Stimulated activated CD4-positive, alpha-beta T cell treated with anti-CD3 and anti-CD28 coated beads, TNF-alpha, amount 100 ng/mL, for 24 hours (primary cell): ENCODE results near the gene WNT7B.

Source experiments
- DNase-seq, 3 experiments: peaks; one replicate each; pipeline ENCODE4 v3.0.0-alpha.2; 2020; ENCODE audit warnings: low read depth in 3 of 3

WNT7B gene

GRCh38 chr22:45889093-45889538, 87.8 kb downstream of the WNT7B start:
- no peak for DNase-seq

DNA sequence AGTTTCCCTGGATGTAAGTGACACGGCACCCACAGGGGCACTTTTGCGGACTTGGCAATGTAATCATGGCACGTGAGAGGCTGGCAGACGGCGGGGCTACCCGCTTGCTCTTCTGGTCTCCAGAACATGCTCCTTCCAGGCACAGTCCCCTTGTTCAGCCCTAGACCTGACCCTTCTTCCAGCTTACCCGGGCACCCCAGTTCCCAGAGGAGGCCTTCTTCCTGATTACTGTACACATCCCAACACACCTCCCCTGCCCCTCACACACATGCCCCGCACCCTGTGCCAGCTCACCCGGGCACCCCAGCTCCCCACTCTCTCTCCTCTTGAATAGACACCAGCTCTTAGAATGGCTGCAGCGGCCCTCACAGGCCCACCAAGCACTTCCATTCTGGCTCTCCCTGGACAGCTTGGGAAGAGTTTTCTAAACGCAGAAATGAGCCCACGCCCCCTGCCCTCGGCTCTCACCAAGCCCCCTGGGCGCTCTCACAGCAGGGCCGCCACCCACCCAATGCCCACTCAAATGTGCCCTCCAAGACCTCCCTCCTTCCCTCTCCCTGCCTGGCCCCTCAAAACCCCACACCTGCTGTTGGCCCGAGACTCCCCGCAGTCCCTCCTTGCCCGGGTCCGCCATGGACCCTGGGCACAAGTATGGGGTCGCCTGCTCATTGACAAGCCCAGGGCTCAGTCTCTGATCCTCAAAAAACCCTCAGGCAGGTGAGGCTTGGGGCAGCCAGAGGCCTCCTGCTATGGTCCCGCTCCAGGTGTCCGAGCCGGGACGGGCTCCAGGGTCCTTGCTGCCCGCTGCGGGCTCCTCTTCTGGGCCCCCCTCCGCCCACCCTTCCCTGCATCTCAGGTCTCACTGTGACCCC, 88.5 kb downstream of the WNT7B start:
- DNase-seq, result no peak

DNA sequence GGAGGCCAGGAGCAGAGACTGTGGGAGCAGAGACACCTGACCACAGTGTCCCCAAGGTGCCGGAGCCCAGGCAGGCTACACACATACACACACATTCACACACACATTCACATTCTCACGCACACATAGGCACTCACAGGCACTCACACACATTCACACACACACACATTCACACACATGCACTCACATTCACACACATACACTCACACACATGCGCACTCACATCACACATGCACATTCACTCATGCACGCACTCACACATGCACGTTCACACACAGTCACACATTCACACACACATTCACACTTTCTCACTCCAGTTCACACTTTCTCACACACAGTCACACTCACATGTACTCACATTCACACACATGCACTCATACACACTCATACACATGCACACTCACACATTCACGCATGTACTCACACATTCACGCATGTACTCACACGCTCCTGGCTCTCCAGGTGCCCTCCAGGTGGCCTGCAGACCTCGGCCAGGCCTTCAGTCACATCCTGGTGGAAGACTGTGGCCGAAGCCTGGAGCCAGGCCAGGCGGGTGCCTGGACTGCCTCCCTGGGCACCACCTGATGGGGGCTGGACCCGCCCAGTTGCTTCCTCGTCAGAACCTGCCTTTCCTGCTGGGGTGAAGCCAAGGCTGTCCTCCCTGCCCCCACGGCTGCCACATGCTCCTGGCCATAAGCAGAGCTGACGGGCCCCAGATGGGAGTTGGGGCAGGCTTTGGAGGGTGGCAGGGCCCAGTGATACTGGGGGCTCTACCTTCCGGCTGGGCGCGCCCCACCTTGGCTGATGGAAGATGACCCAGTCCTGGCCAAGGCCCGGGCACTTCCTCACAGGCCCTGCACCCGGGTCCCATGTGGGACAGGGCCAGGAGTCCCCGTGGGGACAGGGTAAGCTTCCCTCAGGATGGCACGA, 89.5 kb downstream of the WNT7B start:
- DNase-seq, result no peak

GRCh38 chr22:45886540-45886939, 90.4 kb downstream of the WNT7B start:
- no peak for DNase-seq

GRCh38 chr22:45885941-45886395, 91.0 kb downstream of the WNT7B start:
- DNase-seq, result no peak

GRCh38 chr22:45885171-45885840, 91.7 kb downstream of the WNT7B start:
- no peak for DNase-seq

DNA sequence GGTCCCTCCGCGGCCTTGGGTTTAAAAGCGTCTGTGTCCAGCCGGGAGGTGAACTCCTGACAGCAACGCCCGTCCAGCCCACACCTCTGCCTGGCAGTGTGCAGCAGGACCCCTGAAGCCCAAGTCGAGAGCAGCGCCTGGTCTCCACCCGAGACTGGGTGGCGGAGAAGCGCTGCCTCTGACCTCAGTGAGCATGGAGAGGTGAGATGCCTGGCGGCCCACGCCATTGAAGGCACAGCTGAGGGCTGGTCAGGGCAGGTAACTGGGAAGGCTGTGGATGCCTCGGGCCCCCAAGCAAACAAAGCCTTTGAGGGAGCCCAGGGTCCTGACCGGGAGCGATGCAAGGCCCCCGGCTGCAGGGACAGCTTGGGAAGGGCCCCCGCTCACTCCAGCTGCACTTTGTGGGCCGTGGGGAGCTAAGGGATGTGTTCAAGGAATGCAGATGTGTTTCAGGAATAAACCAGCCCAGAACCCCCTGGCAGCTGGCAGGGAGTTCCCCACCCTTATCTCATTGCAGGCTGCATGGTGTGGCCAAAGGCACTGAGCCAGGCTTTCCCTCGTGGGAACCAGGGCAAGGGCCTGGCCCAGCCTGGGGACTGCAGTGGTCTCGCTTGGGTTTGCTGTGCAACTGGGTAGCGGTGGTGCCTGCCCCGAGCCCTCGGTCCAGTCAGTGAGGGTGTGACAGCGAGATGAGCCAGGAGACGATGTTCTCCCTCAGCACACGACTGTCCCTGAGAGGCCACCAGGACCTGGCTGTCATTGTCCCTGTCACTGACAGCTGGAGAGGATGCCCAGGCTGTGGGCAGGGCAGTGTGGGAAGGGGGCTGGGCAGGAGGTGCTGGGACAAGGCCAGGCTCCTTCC, 92.5 kb downstream of the WNT7B start:
- DNase-seq, result no peak

- DNase-seq, result no peak
Observed at GRCh38 chr22:45883811-45884170, 93.2 kb downstream of the WNT7B start.

DNA sequence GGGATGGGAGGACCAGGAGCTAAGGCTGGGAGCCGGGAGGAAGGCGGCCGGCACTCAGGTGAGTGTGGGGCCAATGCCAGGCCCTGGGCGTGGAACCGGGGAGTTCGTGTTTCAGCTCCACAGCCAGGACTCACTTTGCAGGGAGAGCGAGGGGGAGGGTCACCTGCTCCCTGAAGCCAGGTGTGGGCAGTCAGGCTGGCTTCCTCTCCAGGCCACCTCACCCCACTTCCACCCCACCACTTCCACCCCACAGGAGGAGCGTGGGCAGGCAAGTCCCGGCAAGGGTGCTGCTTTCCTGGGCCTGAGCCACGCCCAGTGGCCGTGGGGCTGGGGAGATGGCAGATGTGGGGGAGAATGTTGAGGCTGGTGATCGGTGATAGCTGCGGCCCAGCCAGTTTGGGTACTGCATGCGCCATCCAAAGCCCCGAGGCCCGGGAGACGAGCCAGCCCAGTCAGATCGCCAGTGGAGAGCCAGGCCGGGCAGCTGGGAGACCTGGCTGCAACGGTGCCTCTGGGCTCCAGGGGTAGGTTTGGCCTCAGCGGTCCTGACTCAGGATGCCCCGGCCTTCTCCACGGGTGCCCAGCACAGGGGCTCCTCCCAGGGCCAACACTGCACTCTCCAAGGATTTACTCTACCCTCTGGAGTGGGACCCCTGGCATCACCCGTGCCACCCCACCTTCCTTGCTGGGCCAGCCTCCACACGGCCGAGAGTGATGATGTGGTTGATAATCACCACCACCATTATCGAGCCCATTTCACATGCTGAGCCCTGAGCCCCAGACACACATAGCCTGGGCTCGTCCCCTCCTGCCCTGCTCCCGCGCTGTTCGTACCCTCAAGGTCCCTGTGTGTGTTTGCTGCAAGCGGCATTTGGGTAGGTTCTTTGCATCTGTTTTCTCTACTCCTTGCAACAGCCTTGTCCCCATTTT, 93.8 kb downstream of the WNT7B start:
- DNase-seq, result no peak

DNA sequence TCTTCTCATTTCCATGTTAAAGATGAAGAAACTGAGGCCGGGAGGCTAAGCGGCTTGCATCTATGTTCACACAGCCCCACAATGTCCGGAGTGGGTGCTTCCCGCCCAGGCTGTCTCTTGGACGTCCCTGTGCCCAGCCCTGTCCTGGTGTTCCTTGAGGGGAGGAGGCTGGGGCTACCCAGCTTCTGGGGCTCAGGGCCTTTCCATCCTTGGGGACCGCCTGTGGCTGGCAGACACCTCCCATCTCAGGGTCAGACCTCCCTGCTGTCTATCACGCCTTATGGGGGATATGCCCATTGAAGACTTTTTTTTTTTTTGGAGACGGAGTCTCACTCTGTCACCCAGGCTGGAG, 95.5 kb downstream of the WNT7B start:
- DNase-seq, result no peak

DNA sequence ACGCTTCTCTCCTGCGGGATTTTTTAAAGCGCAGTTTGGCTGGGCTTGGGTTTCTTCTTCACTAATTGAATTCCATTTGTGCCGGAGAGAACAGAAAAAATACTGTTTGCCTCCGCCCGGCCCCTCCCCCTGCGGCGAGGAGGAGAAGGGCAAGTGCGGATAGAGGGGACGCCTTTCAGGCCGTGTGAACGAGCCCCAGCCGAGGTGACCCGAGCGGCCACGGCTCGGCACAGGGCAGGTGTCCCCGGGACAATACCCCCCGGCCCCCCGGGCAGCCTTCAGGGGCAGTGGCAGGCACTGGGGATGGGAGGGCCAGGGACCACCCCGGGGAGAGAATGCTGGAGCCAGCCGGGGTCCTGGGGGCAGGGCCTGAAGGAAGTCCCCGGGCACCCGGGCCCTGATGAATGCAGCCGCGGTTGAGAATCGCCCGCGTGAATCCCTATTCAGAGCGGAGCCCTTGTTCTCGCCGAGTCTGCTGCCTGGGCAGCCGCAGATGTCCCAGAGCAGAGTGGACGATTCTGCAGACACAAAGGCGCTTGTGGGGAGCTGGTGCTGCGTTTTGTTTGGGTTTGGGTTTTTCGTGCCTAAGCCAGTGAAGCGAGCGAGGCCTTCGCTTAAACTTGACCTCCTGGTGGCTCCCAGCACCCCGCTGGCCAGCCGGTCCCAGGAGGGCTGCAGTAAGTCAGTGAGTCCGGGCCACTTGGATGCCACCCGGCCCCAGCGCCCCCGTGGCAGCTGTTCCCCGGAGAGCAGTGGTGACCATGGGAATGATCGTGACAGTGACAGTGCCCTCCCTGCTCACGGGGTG, 96.0 kb downstream of the WNT7B start:
- DNase-seq, result no peak

GRCh38 chr22:45880091-45880715, 96.8 kb downstream of the WNT7B start:
- DNase-seq, result no peak

DNA sequence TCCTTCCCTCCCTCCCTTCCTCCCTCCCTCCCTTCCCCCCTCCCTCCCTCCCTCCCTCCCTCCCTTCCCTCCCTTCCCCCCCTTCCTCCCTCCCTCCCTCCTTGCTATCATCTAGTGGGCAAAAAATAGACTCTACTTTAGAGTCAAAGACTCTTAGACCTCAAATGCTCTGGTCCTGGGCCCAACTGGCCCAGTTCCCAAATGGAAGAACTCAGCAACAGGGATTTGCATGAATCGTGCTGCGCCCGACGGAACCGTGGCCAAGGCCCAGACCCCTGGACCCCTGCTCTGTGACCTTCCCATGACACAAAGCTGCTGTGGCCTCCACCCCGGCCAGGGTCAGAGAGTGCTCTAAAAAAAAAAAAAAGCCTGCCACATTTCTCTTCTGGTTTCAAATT, 97.4 kb downstream of the WNT7B start:
- no peak for DNase-seq

DNA sequence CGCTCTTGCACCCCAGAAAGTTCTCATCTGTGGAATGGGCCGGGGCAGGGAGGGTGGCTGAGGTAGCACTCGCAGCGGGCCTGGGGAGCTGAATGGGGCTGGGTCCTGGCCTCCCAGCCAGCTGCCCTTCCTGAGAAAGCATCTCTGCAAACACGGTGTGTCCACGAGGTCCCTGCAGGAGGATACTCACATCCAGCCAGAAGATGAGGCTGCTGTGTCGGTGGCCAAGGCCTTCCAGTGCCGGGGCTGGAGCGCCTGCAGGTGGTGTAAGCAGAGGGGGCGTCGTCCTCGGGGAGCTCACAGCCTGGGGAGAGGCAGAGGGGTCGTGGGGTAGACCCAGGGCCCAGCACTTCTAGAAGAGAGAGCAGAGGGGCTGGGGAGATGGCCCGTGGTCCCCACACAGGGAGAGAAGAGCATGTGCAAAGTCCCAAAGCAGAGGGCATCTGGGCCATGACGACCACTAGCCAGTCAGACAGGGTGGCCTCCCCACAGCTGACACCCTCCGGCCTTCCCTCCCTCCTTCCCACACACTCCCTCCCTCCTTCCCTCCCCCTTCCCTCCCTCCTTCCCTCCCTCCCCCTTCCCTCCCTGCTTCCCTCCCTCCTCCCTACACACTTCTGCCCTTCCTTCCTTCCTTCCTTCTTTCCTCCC, 97.9 kb downstream of the WNT7B start:
- no peak for DNase-seq

DNA sequence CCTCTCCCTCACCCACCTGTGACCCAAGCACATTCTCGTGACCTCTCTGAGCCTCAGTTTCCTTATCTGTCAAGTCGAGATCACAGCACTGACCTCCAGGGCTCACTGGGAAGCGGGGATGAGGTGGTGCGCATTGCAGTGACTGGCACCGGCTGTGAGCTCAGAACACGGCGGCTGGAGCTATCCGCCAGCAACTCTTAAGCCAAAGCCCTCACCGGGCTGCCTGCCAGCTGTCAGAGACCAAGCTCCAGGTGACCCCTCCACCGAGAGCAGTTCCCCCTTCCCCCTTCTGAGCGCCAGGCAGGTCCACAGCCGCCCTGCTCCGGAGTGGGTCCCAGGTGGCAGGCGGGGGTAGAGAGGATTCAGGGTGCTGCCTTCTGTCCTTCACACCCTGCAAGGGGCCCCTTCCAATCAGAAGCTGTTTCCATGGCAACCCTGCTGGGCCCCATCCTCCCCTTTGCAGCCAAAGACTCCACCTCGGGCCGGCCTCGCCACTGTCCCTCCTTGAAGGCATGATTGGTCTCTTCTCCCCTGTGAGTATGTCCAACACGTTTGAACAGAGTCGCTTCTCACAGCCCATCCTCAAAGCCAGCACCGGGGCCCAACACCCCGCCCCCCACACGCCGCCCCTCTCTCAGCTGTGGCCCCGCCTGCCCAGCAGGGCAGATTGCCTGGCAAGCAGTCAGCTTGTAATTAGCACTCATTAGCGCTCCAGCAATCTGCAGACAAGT, 98.7 kb downstream of the WNT7B start:
- no peak for DNase-seq

DNA sequence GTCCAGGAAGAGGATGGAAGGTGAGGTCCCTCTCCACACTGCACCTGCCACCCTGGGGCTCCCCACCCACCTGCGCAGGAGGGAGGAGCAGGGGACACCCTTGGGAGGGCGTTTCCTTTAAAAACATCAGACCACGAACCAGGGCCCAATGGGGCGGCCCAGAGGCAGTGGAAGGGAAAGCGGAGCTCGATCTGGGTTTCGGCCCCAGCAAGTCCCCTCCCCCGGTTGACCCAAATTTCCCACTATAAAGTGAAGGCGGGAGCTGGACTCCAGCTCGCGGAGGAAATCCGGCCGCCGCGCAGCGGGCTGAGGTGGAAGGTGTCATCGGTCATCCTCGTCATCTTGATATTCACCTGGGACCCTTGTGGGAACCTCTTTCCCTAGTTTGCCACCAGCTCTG, 99.3 kb downstream of the WNT7B start:
- DNase-seq, result no peak

- no peak for DNase-seq
Observed at GRCh38 chr22:45877036-45877380, 100.0 kb downstream of the WNT7B start.
